ENCODE measurements around the gene PTH1R. TPM values are rescaled to one million over a fixed set of nuclear protein-coding genes. Genes with fewer than 3 reads are reported as not detected.

PTH1R gene
- total RNA-seq, 4 donors from 2014 or later = 2.1 to 26.8 (median 14.5) TPM

- H3K4me3 ChIP-seq = no peak overlapping the region
- peaks cover 68 to 79% (median 76%) of the 10 kb centered on the region in 4 donors for H3K4me1 ChIP-seq
- intact Hi-C loops (cut with DNase I) = no loop called here
- WGBS = 71% methylated on average over 5 of the region's 6 CpGs
- H3K27me3 ChIP-seq = no peaks in the 10 kb centered on the region
- H3K36me3 ChIP-seq = peaks cover 17 to 70% (median 59%) of the 10 kb centered on the region in 4 donors
- H3K9me3 ChIP-seq = no peaks in the 10 kb centered on the region
- TF ChIP-seq POLR2AphosphoS5 (IDR thresholded peaks at IDR 0.05) (no peak), POLR2A (IDR thresholded peaks at IDR 0.05; ENCODE audit: low read depth) (no peak), EP300 (IDR thresholded peaks at IDR 0.05) (no peak), CTCF (IDR thresholded peaks at IDR 0.05) (no peak)
- no peak for DNase-seq (ENCODE audit: extremely low spot score)
- peak overlapping the region; percentile 19 to 45 (median 26) for H3K27ac ChIP-seq (replicated peaks in 1 of 4)
Measured at GRCh38 chr3:46926039-46926438, 48.5 kb downstream of the PTH1R start.

GRCh38 chr3:46926447-46926846, 48.9 kb downstream of the PTH1R start:
- Histone ChIP-seq H3K4me3 (no peak overlapping the region), H3K4me1 (peaks cover 72 to 83% (median 80%) of the 10 kb centered on the region in 4 donors), H3K27ac (replicated peaks in 1 of 4) (peak overlapping the region; percentile 19 to 45 (median 26)), H3K36me3 (peaks cover 13 to 66% (median 55%) of the 10 kb centered on the region in 4 donors), H3K27me3 (no peaks in the 10 kb centered on the region), H3K9me3 (no peaks in the 10 kb centered on the region)
- TF ChIP-seq POLR2A (IDR thresholded peaks at IDR 0.05; ENCODE audit: low read depth) (no peak), POLR2AphosphoS5 (IDR thresholded peaks at IDR 0.05) (no peak), EP300 (IDR thresholded peaks at IDR 0.05) (no peak), CTCF (IDR thresholded peaks at IDR 0.05) (no peak)
- intact Hi-C loops (cut with DNase I) = no loop called here
- 98% methylated on average over 6 of the region's 6 CpGs for WGBS
- DNase-seq (ENCODE audit: extremely low spot score) = no peak

GRCh38 chr3:46926871-46927717, 49.6 kb downstream of the PTH1R start:
- WGBS = 82% methylated on average over 15 of the region's 15 CpGs
- TF ChIP-seq POLR2AphosphoS5 (IDR thresholded peaks at IDR 0.05) (no peak), CTCF (IDR thresholded peaks at IDR 0.05) (no peak), EP300 (IDR thresholded peaks at IDR 0.05) (no peak), POLR2A (IDR thresholded peaks at IDR 0.05; ENCODE audit: low read depth) (no peak)
- peaks cover 6 to 60% (median 48%) of the 10 kb centered on the region in 4 donors for H3K36me3 ChIP-seq
- no peaks in the 10 kb centered on the region for H3K27me3 ChIP-seq
- no peaks in the 10 kb centered on the region for H3K9me3 ChIP-seq
- H3K4me3 ChIP-seq = no peak overlapping the region
- intact Hi-C loops (cut with DNase I) = no loop called here
- no peak for DNase-seq (ENCODE audit: extremely low spot score)
- peak overlapping the region; percentile 19 to 45 (median 24) for H3K27ac ChIP-seq (replicated peaks in 1 of 4)
- H3K4me1 ChIP-seq = peaks cover 79 to 89% (median 86%) of the 10 kb centered on the region in 4 donors

- Histone ChIP-seq H3K4me3 (no peak overlapping the region), H3K9me3 (no peaks in the 10 kb centered on the region), H3K27me3 (no peaks in the 10 kb centered on the region), H3K4me1 (peaks cover 85 to 95% (median 92%) of the 10 kb centered on the region in 4 donors), H3K27ac (replicated peaks in 1 of 4) (peak overlapping the region in 2 of 4 donors; percentile 27 to 45), H3K36me3 (peaks cover 3 to 54% (median 42%) of the 10 kb centered on the region in 4 donors)
- no peak for TF ChIP-seq POLR2A (IDR thresholded peaks at IDR 0.05; ENCODE audit: low read depth)
- no peak for TF ChIP-seq EP300 (IDR thresholded peaks at IDR 0.05)
- no peak for TF ChIP-seq CTCF (IDR thresholded peaks at IDR 0.05)
- no peak for TF ChIP-seq POLR2AphosphoS5 (IDR thresholded peaks at IDR 0.05)
- no peak for DNase-seq (ENCODE audit: extremely low spot score)
- intact Hi-C loops (cut with DNase I) = no loop called here
- 86% methylated on average over 6 of the region's 6 CpGs for WGBS
Measured at GRCh38 chr3:46927718-46928073, 50.2 kb downstream of the PTH1R start.

All from esophagus muscularis mucosa (tissue), 4 donors.